ENCODE measurements around the gene MUC4.
"Not testable (repeated sequence)": the region's sequence is repeated elsewhere in the genome, so short reads cannot be mapped to it uniquely, and the experiment has no call there.

Gene MUC4

GRCh38 chr3:195844671-195845218 is 33.0 kb upstream of the MUC4 start:
- Mint-ChIP-seq H3K27me3 (no peaks in the 10 kb centered on the region), H3K36me3 (no peaks in the 10 kb centered on the region), H3K9me3 (no peaks in the 10 kb centered on the region), H3K4me1 (no peaks in the 10 kb centered on the region), H3K4me3 (no peak overlapping the region), H3K27ac (no peak overlapping the region)

- Mint-ChIP-seq H3K27me3 (no peaks in the 10 kb centered on the region), H3K4me3 (no peak overlapping the region), H3K36me3 (no peaks in the 10 kb centered on the region), H3K27ac (no peak overlapping the region), H3K4me1 (no peaks in the 10 kb centered on the region), H3K9me3 (no peaks in the 10 kb centered on the region)
These were observed 27.7 kb upstream of the MUC4 start for GRCh38 chr3:195839260-195840010.

GRCh38 chr3:195838714-195839113 is 27.0 kb upstream of the MUC4 start:
- no peaks in the 10 kb centered on the region for H3K9me3 Mint-ChIP-seq
- H3K36me3 Mint-ChIP-seq = no peaks in the 10 kb centered on the region
- H3K4me3 Mint-ChIP-seq = no peak overlapping the region
- no peaks in the 10 kb centered on the region for H3K4me1 Mint-ChIP-seq
- H3K27ac Mint-ChIP-seq = no peak overlapping the region
- no peaks in the 10 kb centered on the region for H3K27me3 Mint-ChIP-seq

GRCh38 chr3:195836476-195837135 is 24.9 kb upstream of the MUC4 start:
- H3K9me3 Mint-ChIP-seq = no peaks in the 10 kb centered on the region
- no peak overlapping the region for H3K27ac Mint-ChIP-seq
- no peaks in the 10 kb centered on the region for H3K27me3 Mint-ChIP-seq
- no peaks in the 10 kb centered on the region for H3K4me1 Mint-ChIP-seq
- H3K36me3 Mint-ChIP-seq = no peaks in the 10 kb centered on the region
- no peak overlapping the region for H3K4me3 Mint-ChIP-seq

GRCh38 chr3:195835791-195836190 is 24.1 kb upstream of the MUC4 start:
- Mint-ChIP-seq H3K4me3 (no peak overlapping the region), H3K9me3 (no peaks in the 10 kb centered on the region), H3K27me3 (no peaks in the 10 kb centered on the region), H3K4me1 (no peaks in the 10 kb centered on the region), H3K36me3 (no peaks in the 10 kb centered on the region), H3K27ac (no peak overlapping the region)

GRCh38 chr3:195834675-195835583 is 23.2 kb upstream of the MUC4 start:
- no peaks in the 10 kb centered on the region for H3K9me3 Mint-ChIP-seq
- H3K27me3 Mint-ChIP-seq = no peaks in the 10 kb centered on the region
- H3K4me3 Mint-ChIP-seq = no peak overlapping the region
- no peaks in the 10 kb centered on the region for H3K4me1 Mint-ChIP-seq
- no peak overlapping the region for H3K27ac Mint-ChIP-seq
- no peaks in the 10 kb centered on the region for H3K36me3 Mint-ChIP-seq

GRCh38 chr3:195829897-195830254 is 18.1 kb upstream of the MUC4 start:
- Mint-ChIP-seq H3K4me3 (no peak overlapping the region), H3K27me3 (no peaks in the 10 kb centered on the region), H3K9me3 (no peaks in the 10 kb centered on the region), H3K36me3 (no peaks in the 10 kb centered on the region), H3K4me1 (no peaks in the 10 kb centered on the region), H3K27ac (no peak overlapping the region)

- H3K4me1 Mint-ChIP-seq = no peaks in the 10 kb centered on the region
- H3K36me3 Mint-ChIP-seq = no peaks in the 10 kb centered on the region
- no peak overlapping the region for H3K27ac Mint-ChIP-seq
- no peaks in the 10 kb centered on the region for H3K27me3 Mint-ChIP-seq
- no peaks in the 10 kb centered on the region for H3K9me3 Mint-ChIP-seq
- H3K4me3 Mint-ChIP-seq = no peak overlapping the region
These were observed 17.0 kb upstream of the MUC4 start for GRCh38 chr3:195828762-195829161.

- Mint-ChIP-seq H3K9me3 (no peaks in the 10 kb centered on the region), H3K4me3 (no peak overlapping the region), H3K36me3 (no peaks in the 10 kb centered on the region), H3K27ac (no peak overlapping the region), H3K4me1 (no peaks in the 10 kb centered on the region), H3K27me3 (no peaks in the 10 kb centered on the region)
These were observed 14.4 kb upstream of the MUC4 start for GRCh38 chr3:195825857-195826804.

GRCh38 chr3:195825191-195825588 is 13.5 kb upstream of the MUC4 start:
- H3K9me3 Mint-ChIP-seq = no peaks in the 10 kb centered on the region
- no peaks in the 10 kb centered on the region for H3K4me1 Mint-ChIP-seq
- H3K36me3 Mint-ChIP-seq = no peaks in the 10 kb centered on the region
- H3K27me3 Mint-ChIP-seq = no peaks in the 10 kb centered on the region
- no peak overlapping the region for H3K4me3 Mint-ChIP-seq
- no peak overlapping the region for H3K27ac Mint-ChIP-seq

GRCh38 chr3:195824425-195825190 is 12.9 kb upstream of the MUC4 start:
- H3K4me3 Mint-ChIP-seq, H3K36me3 Mint-ChIP-seq, H3K4me1 Mint-ChIP-seq, H3K27me3 Mint-ChIP-seq, H3K9me3 Mint-ChIP-seq, H3K27ac Mint-ChIP-seq: not testable (repeated sequence)

- Mint-ChIP-seq H3K4me3 (no peak overlapping the region), H3K27ac (no peak overlapping the region), H3K4me1 (no peaks in the 10 kb centered on the region), H3K36me3 (no peaks in the 10 kb centered on the region), H3K9me3 (no peaks in the 10 kb centered on the region), H3K27me3 (no peaks in the 10 kb centered on the region)
These were observed 12.3 kb upstream of the MUC4 start for GRCh38 chr3:195823999-195824398.

GRCh38 chr3:195823280-195823679 is 11.6 kb upstream of the MUC4 start:
- Mint-ChIP-seq H3K27me3 (no peaks in the 10 kb centered on the region), H3K36me3 (no peaks in the 10 kb centered on the region), H3K4me1 (no peaks in the 10 kb centered on the region), H3K4me3 (no peak overlapping the region), H3K27ac (no peak overlapping the region), H3K9me3 (no peaks in the 10 kb centered on the region)

- Mint-ChIP-seq H3K36me3 (no peaks in the 10 kb centered on the region), H3K27ac (no peak overlapping the region), H3K4me1 (no peaks in the 10 kb centered on the region), H3K9me3 (no peaks in the 10 kb centered on the region), H3K27me3 (no peaks in the 10 kb centered on the region), H3K4me3 (no peak overlapping the region)
These were observed 10.5 kb upstream of the MUC4 start for GRCh38 chr3:195822131-195822696.

All from activated naive CD4-positive, alpha-beta T cell treated with anti-CD3 and anti-CD28 coated beads, Interleukin-2, amount 50 U/mL, for 24 hours (primary cell).